Left forelimb (tissue), 1 donor: ENCODE measurements around the gene CRACR2A.

ENCODE experiments used
- DNase-seq: peaks from one replicate; pipeline ENCODE4 v3.0.0-alpha.2; 2018; ENCODE audit warnings: low spot score

The CRACR2A gene

DNA sequence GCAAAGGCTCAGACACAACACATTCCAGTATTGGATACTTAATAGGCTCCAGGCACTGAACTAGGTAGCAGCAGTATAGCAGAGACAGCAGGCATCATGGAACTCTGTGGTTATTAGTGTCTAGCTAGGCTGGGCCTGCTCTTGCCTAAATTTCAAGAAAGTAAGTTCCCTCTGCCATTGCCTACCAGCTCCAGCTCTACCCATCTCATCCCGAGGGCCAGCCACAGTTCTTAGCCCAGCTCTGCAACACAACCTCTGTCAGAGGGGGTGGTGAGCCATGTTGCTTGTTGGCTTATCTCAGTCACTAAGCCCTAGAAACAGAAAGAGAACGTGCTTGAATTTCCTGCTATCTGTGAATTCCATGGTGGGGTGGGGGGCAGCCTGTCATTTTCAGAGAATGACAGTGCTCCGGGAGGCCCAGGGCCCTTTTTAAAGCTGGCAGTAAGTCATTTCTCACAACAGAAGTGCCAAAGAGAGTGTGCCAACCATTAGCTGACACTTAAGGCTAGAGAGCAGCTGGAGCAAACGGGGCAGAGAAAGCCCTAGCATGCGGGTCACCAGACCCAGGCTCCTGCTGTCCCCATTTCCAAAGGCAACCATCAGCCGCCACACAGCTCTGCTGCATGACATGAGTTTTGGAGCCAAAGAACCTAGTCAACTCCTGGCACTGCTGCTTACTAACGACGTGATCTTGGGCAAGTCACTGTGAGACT lies 156.1 kb downstream of the CRACR2A start:
- DNase-seq, result no peak

DNA sequence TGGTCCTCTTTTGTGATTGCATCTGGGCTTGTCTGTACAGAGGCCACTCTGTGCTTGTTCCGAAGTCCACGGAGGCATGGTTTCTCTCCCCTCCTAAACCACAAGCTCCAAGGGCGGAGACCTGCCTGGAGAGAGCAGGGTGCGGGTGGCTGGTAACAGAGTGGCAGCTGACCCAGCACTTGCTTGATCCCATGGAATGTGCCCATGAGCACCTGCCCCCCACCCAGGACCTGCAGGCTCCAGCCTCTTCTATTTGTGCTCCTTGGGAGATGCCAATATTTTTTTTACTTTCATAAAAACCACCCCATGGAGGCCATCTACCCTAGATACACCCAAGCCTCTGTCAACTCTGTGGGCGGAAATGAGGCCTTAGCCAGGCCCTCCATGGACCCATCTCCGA lies 157.2 kb downstream of the CRACR2A start:
- no peak for DNase-seq

DNA sequence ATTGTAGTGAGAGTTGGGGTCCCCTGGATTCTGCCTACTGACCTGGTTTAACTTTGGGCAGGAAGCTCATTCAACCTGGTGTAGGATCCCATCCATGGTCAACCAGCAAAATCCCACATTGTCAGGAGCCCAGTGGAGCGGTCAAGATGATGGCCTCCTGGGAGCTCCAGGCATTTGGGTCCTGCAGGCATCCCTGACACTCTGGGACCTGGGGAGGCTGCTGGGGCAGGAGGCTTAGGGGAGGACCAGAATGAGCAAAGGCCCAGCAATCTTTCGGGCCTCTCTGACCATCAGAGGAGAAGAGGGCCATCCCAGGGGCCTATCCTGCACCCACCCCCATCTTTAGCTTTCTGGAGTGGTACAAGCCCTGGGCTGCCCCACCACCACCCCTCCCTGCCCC lies 157.9 kb downstream of the CRACR2A start:
- DNase-seq, result no peak

DNA sequence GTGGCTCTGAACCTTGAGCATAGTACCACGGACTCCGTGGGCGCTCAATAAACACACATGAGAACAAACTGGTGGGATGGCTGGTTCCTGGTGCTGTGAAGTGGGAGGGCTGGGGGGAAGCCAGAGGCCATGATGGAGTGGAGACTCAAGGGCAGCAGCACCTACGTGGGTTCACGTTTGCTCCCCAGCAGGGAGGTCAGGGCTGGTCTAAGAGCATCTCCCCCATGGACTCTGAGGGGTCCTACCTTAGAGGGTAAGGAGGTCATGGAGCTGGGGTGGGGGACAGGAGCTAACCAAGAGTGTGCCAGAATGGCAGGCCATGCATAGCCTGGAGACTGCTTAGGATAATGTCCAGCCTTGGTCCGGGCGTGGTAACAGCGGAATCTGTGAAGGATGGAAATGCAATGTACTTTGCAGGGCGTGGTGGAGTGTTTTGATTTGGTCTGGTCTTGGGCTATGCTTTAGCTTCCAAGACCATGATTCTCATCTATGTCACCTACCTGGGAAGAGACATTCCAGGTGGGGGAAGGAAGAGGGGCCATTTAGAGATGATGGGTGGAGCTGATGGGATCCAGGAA lies 158.9 kb downstream of the CRACR2A start:
- no peak for DNase-seq

DNA sequence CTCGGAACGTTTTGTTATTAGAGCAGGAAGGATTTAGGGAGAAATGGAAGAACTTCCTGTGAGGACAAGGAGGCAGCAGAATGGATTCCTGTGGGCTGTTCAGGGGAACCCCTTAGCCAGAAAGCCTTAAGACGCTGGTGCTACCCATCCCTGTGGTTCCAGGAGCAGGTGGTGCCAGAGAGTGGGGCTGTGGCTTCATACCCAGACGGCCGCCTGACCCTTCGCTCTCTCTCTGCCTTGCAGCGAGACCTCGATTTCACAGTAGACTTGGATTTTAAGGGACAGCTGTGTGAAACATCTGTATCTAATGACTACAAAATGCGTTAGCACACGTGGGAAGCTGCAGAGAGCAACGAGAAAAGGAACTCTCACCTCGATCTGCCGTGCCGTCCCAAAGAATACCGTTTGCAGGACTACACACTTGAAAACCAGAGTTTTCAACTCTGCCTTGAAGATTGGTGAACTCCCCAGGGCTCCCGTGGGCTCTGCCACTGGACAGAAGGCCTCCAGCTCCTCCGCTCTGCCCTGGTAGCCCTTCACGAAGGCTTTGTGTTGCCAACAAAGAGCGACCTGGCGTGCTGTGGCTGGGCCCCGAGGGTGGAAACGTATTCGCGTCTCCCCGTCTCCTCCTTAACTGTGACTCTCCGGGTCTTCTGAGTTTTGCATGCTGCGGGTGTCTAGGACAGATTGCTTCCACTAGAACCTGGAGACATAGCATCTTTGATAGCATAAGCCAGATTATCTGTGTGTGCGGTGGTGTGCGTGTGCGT lies 159.9 kb downstream of the CRACR2A start:
- DNase-seq, result no peak

DNA sequence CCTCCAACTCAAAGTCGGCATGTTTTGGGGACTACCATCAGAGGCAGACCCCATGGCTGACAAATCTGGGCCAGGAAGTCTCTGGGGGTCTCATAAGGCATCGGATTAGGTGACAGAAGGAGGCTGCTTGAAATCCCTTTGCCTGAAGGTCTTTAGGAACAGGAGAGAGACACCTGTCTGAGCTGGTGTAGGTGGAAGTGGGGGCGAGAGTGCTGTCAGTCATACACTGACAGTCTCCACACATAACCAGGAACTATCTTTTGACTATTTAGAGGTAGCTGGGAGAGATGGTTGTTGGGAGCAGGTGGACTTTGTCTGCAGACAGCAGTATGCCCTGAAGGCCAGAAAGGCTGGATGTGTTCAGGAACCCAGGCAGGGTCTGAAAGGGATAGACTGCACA lies 163.2 kb downstream of the CRACR2A start:
- no peak for DNase-seq

DNA sequence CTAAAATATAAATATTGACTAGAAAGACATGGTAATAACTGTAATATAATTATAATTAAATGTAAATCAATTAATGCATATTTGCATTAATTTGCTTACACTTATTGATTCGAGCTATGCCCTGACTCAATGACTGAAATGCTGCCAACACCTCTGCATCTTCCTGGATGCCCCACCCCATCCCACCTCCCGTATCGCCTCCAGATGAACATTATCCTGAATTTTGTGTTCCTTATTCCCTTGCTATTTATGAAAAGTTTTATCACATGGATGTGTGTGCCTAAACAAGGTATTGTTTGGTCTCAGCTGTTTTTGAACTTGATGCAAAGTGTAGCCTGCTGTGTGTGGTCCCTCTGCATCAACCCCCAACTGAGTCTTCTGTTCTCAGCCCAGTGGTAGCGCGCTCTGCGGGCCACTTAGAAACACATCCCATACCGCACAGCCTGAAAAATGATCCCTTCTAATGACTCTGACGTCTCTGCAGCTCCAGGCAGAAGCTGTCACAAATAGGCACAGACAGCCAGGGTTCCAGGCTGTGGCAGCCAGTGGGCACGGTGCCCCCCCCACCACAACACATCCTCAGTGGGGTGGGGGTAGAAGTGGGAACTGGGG lies 165.4 kb downstream of the CRACR2A start:
- no peak for DNase-seq

DNA sequence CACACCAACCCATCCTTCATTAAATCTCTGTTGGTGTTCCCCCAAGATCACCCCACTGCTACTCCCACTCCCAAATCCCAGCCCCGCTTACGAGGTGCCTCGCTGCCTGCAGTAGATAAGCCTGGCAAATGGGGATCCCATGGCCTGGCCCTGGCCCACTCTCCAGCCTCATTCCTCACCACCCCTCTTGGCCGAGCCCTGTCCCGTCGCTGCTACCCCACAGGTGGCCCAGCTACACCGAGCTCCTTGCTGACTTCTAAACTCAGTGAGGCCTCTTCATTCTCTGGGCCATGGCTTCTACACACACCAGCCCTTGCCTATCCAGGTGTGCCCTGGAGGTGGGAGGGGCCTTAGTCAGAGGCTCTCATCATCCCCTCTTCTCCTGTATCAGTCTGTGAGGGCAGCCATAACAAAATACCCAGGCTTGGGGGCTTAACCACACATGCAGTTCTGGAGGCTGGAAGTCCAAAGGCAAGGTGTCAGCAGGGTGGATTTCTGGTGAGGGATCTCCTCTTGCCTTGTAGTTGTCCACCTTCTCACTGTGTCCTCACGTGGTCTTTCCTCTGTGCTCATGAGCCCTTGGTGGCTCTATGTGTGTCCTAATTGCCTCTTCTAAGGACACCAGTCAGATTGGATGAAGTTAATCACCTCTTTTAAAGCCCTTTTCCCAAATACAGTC lies 169.1 kb downstream of the CRACR2A start:
- no peak for DNase-seq

DNA sequence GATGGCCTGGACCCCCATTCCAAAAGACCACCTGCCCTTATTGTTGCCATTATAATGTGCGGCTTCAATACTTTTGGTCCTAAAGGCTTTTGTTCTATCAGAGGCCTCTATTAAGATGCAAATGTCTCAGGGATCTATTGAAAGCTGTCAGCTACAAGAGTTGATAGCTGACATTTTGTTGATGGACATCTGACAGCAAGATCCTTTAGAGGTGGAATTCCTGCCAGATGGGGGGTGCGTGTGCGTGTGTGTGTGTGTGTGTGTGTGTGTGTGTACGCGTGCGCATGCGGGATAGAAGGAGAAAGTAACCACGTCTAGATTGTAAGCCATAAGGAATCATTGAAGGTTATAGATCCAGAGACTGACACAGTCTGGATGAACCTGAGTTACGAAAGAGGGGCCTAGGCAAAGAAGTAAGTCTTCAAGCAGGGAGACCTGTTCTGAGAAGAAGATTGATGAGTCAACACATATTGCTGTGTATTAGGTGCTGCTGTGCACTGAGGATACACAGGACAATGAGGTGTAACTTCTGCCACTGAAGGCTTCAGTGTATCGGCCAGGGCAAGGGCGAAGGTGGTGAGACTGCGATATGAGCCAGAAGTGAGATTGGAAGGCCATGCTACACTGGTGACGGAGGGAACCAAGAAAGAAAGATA lies 172.7 kb downstream of the CRACR2A start:
- DNase-seq, result no peak

DNA sequence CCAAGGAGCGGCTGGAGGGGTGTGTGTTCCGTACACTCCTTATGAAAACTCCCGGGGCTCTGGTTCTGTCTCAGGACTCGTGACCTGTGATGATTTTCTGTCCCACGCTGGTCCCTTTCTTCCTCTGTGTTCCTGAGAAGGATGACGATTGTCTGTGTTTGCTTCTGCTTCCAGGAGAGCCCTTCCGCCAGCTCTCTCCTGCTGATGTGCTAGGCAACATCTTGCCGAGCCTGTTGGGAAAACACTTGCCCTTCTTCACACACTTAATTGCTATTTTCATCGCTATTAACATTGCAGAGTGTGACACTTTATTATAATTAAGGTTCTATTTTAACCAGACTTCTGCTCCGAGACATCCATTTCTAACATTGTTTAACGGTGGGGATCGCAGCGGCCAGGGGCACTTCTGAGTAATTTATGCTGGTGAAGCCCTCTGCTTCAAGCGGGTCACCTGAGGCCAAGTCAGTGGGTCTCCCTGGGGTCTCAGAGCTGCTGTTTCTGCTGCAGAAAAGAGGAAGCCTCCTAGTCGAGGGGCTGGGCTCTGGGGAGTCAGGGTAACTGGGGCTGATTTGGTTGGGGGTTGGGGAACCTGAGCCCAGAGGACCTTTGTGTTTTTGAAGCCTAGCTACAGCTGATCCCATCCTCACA lies 173.3 kb downstream of the CRACR2A start:
- DNase-seq, result no peak

DNA sequence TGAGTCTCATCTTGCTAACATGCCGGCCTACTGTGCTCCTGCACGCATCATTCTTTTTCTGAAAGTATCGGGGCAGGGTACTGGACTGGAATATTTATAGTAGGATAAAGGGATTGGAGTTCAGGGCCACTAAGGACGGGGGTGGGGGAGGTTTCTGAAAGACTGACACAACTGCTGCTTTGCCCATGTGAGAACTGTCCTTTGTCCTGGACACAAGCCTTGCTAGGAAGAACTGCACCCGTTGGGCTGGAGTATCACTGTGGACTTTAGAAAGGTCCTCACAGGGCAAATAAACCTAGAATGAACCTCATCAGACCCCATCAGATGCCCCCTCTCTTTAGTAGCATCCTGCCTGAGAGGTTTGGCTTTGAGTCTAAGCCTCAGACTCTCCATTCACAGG lies 174.4 kb downstream of the CRACR2A start:
- DNase-seq, result no peak

DNA sequence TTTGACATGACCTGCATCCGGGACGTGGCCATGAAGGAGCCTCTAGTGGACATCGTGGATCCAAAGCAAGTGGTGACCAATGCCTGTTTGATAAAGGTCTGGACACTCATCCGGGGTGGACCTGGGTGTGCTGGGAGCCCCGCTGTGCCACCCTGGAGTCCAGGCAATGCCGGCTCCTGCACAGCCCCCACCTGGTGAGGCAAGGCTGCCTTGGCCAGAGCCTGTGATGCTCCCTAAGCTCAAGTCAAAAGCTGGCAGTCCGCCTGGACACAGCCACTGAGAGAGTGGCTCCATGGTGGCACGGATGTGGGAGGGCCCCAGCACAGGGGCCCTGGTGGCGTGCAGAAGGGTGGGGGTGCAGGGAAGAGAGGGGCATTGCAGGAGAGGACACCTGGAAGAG lies 176.0 kb downstream of the CRACR2A start:
- DNase-seq, result no peak

DNA sequence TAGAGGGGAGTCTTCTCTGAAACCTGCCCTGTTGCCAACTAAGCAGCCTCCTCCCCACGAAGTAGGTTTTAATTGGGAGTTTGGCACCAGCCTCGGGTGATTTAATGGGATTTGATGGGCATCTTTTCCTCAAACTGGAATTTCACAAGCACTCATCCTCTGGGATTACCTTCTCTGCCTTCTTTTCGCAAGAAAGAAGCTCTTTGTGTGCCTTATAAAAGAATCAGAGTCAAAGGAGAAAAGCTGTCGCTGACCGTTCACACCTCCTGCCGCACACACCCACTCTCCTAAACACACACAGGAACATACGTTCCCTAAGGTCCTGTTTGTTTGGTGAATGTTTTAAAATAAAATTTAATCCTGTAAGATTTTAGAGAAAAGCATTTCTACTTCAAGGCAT lies 177.9 kb downstream of the CRACR2A start:
- no peak for DNase-seq

DNA sequence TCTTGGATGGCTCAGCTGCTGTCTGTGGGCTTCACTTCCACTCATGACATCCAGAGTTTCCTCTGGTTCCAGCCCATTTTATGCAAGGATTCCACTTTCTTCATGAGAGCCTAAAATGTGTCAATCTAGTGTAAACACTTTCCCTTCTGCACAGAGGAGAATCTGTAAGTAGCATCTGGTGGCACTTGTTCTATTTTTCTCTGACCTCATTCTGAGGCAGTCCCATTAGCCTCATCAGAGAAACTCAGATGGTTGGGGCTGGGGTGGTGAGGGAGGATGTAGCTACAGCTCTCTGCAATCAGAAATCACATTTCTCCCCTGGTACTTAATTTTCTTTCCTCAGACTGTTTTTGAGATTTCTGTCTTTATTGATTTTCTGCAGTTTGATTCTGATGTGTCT lies 180.3 kb downstream of the CRACR2A start:
- no peak for DNase-seq

DNA sequence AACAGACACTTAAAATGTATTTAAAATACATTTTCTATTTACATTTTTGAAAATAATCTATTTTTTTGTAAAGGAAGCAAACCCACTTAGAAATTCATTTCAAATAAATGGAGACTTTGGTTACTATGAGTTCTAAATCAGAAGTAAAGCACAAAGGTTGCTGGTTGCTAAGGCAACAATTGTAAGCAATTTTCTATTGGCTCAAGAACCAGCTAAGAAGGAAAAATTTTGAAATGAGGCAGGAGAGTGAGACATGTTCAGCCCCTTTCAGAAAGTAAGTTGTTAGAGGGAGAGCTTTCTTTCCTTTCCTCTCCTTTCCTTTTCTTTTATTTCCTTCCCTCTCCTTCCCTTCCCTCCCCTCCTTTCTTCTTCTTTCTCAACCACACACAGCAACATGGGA lies 181.2 kb downstream of the CRACR2A start:
- DNase-seq, result no peak

DNA sequence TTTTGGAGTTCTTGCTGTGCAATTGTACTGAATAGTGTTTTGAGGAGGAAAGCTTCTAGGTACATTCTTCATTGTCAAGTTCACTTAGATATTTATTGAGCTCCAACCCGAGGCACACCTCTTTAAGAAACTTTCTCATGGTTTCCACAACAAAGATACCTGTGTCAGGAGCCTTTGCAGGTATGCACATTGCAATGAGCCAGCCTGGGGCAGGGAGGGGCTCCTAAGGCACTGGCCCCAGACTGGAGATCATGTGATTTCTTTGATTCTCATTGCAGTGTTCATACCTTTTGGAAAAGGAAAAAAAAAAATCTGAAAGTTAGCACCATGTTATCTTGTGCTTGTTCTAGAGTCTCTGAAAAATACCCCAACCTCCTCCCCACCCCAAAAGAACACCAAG lies 181.6 kb downstream of the CRACR2A start:
- no peak for DNase-seq

DNA sequence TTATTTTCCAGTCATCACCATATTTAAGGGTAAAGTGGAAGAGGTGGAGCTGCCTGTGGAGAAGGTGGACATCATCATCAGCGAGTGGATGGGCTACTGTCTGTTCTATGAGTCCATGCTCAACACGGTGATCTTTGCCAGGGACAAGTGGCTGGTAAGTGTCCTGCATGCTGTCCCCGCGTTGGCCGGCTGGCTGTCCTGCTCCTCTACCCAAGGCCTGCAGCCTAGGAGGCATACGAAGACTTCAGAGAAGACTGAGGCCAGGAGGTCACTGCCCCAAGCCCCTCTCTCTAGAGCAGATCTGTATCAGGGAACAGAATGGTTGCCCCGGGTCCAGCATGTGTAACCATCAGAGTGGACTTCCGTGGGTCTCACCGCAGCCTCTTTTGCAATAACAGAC lies 184.2 kb downstream of the CRACR2A start:
- DNase-seq, result peak; percentile 42

DNA sequence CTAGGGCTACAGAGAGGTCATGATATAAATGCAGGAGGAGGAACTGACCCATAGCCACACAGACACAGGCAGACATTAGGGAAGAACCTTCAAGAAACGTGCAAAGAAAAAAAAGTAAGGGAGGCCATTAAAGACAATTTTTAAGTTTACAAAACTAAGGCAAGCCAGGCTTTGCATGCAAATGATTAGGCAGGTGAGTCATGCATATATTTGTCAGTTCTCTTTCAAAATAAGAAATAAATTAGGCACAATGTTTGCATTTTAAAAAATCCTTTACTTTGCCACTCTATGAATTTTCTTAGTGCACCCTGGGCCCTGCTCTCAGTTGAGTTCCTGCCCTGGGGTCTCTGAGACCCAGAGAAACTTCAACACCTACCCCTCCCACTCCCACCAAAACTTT lies 186.9 kb downstream of the CRACR2A start:
- no peak for DNase-seq
